GM10847 (cell line): ENCODE data around the gene LAMA1.

Source experiments
- POLR2A ChIP-seq: IDR thresholded peaks from 2 replicates; pipeline ENCODE4 v1.6.1; 2011; ENCODE audit not compliant: insufficient read length; ENCODE audit errors: extremely low read depth

LAMA1 gene

DNA sequence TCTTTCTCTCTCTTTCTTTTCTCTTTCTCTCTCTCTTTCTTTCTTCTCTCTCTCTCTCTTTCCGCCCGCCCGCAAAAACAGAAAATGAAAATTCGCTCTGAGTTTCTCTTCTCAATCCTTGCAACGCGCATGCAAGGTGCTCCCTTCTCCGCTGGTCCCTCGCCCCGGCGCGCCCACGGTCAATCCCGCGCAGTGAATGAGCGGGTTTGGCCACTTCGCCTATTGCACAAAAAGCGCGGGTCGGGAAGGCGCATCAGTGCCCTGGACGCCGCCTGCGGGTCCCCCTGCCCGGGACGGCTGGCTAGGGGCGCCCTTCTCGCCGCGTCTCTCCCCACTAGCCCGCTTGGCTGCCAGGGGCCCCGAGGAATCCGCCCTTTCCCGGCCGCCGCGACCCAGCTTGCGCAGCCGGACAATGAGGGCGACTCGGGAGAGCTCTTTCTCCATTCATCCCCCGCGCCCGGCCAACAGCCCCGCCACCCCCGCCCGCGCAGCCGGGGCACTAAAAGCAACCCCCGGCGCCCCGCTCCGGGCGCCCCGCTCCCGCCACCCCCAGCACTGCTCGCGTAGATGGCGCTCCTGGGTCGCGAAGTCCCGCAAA, 706 bp downstream of the LAMA1 start:
- TF ChIP-seq POLR2A, result no peak

DNA sequence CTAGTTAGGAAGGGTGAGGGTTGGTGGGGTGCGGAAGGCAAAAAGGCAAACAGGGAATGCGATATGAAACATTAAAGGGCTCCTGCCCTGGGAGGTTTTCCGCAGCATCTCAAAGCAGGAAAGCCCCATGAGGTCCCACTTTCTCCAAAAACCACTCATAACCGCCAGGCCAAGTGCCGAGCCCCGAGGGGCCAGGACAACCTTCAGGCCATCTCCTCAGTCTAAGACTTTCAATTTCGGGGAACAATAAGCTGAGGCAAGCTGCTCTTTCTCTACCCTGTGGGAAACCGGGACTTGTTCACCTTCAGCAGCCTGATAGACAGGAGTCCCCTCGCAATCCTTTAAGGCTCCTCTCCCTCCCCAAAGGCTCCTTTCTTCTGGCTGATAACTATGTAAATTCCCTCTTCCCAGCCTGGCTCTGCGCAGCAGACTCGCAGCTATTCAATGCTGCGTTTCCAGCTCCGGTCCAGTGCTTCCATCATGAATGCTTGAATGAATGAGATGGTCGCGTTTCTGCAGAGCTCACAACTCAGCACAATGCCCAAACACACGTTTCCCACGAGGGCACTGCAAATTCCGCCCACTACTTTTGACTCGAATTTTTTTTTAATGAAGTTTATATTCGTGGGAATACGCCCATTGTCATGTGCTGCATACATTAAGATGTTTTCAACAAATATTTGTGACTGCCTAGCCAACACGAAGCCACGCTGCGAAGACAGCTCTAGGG, 1.4 kb downstream of the LAMA1 start:
- no peak for TF ChIP-seq POLR2A

DNA sequence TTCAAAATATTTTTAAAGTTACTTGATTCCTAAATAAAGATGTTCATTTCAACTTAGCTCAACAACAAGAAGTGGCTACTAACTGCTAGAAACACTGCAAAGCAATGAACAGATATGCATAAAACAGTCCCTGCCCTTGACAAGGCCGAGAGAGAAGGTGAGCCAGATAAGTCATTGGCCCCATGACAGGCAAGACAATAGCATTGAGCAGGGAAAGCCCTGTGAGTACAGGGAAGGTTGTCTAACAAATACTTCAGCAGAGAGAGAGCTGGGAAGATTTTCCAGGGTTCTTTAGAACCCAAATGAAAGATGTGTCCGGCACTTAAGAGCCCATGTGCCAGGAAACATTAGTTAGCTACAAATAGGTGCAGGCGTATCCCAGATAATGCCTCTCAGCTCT, 4.7 kb downstream of the LAMA1 start:
- no peak for TF ChIP-seq POLR2A

DNA sequence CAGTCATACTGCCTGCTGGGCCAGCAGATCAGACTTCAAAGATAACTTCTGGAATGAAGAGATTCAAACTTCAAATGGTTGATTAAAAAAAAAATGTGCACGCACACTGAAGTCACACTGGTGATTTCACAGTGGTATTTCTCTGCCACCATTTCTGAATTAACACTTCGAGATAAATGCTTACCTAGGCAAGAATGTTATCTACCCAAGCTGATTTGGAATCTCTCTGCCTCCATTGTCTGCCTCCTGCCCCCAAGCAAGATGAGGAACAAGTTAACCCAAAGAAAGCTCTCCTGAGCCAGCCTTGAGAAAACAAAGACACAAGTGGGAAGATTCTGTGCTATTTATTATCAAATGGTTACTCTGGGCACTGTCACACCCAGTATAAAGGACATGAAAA, 6.5 kb downstream of the LAMA1 start:
- TF ChIP-seq POLR2A, result no peak

DNA sequence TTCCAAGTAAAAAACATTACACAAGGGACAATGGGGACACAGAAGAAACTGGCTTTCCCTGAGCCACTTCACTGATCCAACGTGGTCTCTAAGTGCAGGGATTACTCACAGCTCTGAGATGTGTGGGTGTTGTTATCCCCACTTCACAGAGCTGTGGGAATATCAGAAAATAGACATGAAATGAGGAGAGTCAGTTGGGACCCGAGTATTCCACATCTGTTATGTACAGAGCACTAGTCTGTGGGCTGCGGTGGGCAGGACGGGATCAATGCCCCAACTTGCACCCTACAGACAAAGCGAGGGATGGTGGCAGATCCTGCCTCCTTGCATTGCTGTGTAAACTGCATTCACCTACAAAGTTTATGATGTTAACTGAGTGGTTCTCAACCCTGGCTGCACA, 11.7 kb downstream of the LAMA1 start:
- TF ChIP-seq POLR2A, result no peak

DNA sequence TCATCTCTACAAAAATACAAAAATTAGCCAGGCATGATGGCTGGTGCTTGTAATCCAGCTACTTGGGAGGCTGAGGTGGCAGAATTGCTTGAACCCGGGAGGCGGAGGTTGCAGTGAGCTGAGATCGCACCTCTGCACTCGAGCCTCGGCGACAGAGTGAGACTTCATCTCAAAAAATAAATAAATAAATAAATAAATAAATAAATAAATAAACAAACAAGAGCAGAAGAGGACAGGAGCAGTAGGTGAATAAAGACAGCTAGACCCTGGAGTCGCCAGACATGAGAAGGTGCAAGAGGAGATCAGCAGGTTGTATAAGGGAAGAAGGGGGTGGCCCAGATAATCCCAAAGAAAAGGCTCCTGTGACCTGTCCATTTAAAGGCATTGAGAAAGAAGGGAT, 12.3 kb downstream of the LAMA1 start:
- TF ChIP-seq POLR2A, result no peak

DNA sequence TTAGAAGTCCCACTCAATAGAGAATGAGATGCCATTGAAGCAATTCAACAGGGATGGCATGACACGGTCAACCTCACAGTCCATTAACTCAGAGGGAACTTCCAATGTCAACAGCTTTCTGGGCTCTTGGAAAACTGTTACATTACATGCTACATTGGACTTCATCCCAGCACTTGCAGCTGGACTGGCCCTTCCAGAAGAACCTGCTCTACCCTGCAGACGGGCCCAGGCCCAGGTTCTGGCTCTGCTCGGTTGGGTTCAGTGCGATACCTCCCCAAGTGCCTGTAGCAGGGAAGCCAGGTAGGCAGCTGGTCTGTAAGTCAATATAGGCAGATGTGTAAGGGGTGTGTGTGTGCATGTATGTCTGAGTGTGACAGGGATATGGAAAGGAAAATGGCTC, 12.9 kb downstream of the LAMA1 start:
- TF ChIP-seq POLR2A, result no peak

DNA sequence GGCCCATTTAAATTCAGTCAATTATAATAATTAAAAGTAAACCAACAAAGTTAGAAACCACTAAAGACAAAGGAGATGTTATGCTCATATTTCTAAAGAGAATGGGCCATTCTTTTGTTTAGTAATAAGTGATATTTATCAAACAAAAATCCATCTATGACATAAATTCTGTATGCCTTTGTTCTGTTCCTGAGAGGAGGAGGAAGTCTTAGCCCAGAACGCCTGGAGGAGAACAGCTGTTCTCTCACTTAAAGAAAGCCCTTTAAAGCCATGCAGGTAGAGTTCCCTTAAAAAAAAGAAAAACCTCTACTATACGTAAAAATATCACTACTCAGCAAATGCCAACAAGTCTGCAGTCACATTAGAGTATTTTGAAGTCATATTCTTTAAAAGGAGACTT, 15.5 kb downstream of the LAMA1 start:
- TF ChIP-seq POLR2A, result no peak

DNA sequence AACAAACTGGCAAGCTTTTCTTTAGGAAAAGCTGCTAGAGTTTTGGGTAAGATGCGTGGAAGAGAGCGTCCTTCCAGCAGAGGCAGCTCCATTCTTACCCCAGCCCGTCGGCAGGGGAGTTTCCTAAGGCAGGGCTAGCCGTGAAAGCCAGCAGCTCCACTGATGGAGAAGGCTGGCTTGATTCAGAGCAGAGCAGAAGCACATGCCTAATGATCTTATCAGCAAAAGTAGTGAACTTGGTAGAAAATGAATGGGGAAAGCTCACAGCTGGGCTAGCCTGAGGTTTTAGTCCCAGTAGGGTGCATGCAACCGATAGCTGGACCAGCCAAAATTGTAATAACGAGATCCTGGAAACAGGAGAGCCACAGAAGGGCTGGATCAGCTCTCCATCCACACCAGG, 20.8 kb downstream of the LAMA1 start:
- no peak for TF ChIP-seq POLR2A

DNA sequence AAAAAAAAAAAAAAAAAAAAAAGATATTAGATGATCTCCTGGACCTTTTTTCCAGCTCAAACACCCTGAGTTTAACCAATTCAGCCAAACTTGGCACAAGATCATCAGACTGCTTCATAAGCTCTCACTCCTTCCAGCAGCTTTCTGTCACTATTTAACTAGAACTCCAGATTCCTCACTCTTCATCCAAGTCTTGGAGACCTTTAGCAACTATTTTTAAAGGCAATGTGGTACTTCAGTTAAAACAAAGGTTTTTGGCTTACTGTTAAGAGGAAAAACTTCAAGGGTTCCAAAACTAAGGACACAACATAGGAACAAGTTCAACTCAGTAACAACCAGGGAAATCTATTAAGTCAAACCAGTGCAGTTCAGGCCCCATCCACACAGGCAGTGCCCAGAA, 23.2 kb downstream of the LAMA1 start:
- TF ChIP-seq POLR2A, result no peak

DNA sequence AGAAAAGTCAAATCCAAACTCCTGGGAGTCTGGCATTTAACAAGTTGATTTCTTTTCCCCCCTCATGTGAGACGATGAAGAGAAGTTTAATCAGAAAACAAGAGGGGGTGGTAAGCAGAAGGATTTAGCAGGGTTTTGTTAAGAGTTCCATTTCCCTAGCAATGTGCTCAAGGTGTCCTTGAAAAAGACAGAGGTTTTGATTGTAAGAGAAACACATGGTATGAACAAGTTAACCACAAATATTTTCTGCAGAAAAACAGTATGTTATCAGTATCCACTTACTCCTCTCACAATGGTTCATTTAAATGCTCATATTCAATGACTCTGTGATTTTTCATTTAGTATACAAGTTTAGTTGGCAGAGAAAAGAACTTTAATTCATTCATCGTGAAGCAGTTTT, 26.8 kb downstream of the LAMA1 start:
- no peak for TF ChIP-seq POLR2A

DNA sequence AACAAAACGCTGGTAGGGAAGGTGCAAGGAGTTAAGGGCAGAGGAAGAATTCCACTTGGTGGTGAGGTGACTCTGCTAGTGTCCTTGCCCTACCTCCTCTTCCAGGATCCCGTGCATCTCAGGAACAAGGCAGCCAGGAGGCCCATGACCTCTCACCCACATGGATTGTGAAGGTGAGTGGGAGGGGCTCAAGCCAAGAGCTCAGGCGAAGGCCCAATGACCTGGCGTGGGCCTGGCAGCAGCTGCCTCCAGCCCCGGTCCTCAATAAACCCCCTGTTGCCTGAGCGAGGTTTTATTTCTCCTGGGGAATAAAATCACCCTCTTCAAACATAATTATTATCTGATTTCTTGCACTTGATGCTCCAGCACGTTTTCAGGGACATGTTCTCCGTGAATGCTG, 28.2 kb downstream of the LAMA1 start:
- TF ChIP-seq POLR2A, result no peak

DNA sequence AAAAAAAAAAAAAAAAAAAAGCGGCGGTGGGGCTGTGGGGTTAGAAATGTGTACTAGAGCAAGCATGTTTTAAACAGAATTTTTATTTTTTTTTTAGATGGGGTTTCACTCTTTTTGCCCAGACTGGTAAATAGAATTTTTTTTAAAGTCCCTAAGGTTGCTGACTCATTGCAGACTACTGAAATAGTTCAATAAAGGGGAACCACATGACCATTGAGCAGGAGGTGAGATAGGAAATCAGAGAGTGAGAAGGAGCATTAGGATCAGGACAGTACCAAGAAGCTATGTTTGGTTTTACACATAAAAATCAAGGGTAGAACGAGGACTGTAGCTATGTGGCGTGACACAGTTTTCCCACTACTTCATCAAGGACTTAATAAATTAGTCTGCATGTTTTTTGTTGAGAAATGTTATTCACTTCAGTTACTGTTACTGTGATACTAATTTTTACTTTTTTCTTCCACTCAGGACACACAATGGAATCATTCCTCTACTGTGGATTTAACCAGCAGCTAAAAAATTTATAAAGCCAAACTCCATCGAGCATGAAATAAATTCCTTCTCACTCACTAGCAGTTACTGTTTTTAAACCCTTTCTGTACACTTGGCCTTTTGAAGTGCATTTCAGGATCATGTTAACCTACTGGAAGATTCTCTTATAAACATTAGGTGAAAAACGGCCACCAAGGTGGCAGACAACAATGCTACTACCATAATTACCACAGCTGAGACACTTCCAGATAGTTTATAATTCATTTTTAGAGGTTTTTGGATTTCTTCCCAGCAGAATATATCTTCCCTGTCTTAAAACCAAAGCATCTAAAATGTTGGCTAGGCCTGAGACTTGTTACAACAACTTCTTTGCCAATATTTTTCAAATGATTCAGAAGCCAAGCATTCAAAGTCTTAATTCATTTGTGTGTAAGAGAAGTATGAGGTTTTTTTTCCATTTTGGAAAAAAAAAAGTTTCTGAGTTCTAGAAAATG, 33.2 kb downstream of the LAMA1 start:
- TF ChIP-seq POLR2A, result no peak

DNA sequence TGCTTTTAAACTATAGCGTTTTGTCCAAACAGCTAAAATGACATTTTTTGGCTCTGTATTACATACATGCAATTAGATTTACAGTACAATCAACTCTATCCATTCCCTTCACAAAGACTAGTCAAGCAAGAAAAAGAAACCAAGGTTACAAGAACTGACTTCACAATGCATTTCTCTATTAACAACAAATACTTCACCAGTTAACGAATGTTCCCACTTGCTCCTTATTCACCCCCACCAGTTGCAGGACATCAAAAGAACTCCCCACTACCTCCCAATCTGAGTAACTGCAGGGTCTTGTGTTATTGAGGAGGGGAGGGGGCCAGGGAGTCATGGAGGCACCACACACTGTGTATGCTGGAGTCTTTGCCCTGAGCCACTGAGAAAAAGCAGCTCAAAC, 34.9 kb downstream of the LAMA1 start:
- TF ChIP-seq POLR2A, result no peak

DNA sequence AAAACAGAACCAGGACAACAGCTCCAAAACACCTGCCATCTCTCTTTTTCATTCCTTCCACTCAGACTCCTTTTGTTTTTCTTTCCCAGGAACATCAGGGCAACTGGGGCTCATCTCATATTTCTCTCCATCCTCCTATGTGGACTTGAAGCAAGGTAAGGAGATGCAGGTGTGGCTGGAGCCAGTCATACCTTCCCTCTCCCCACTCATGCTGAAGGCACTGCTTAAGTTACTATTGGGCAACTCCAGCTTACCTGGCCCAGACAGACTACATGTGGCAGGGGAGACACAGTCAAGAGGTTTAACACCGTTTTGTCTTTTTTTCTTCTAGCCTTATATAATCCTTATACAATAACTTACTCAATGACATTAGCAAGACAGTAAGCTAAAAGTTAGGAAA, 38.4 kb downstream of the LAMA1 start:
- no peak for TF ChIP-seq POLR2A

DNA sequence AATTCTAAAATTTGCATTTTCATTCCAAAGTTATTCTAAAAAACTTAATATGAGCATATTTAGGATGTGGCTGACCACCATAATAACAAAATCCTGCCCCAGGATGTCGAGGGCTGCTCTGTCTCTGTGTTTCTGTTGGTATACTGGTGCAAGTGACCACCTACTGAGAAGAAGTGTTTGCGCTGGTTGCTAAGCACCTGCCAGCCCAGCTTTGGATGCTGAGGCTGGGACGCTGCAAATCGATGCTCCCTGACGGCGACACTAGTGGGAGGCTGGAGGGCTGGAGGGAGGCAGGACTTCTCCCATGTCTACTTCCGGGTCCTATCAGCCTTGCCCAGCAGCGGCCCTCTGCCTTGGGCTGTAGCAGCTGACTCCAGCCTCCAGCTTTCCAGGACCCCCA, 45.0 kb downstream of the LAMA1 start:
- no peak for TF ChIP-seq POLR2A
